HG02610 (cell line): ENCODE data around the gene SLC11A1.

Source experiments
- ATAC-seq: cut with Tn5 transposase; IDR thresholded peaks from one replicate; pipeline ENCODE4 v1.9.1; 2021; ENCODE audit warnings: mild to moderate bottlenecking, moderate library complexity; ENCODE audit not compliant: unreplicated experiment

Gene SLC11A1

GRCh38 chr2:218431878-218432277 lies 49.8 kb downstream of the SLC11A1 start:
- ATAC-seq: no peak

GRCh38 chr2:218432676-218433365 lies 50.7 kb downstream of the SLC11A1 start:
- ATAC-seq: no peak

DNA sequence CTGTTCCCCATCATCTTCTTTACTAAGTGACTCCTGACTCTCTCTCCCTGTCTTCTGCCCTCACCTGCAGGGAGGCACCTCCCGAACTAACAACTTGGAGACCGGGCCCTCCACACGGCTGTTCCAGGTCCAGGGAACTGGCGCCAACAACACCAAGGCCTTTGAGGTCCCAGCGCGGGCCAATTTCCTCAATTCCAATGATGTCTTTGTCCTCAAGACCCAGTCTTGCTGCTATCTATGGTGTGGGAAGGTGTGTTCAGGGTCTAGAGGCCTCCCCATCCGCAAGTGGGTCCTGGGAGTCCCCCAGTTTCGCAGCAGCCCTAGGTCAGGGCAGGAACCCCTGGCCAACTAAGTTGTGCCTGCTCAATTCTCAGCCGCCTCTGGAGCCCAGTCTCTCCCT lies 52.4 kb downstream of the SLC11A1 start:
- ATAC-seq: no peak

GRCh38 chr2:218435003-218435982 lies 53.2 kb downstream of the SLC11A1 start:
- ATAC-seq: no peak

GRCh38 chr2:218436992-218437391 lies 54.9 kb downstream of the SLC11A1 start:
- no peak for ATAC-seq

DNA sequence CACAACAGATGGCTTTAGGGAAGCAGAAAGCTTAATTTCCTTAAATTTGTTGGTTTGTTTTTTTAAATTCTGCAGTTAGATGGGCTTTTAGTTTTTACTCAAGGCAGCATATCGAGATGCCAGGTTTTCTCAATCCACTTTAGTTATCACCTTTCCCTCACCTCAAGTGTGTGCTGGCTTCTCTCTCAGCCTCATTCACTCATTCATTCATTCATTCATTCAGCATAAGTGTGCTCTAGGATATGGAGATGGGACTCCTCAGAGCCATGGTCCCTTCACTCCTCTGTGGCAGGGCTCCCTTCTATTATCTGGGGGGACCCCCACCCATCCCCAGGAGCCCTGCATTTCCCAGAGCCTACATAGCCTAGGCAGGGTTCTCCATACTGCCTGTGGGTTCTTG lies 55.9 kb downstream of the SLC11A1 start:
- no peak for ATAC-seq

DNA sequence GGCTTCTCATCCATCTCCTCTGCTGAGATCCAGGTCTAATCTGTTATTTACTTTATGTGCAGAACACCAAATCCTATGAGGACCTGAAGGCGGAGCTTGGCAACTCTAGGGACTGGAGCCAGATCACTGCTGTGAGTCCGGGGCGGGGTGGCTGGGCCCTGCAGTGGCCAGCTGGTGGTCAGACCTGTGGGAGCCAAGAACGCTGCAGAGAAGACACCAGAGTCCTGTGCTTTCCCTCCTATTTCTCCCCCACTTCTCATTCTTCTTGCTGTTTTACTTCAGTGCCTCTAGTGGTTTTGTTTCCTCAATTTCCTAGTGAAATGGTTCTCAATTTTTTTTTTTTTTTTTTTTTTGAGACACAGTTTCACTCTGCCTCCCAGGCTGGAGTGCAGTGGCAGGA lies 56.5 kb downstream of the SLC11A1 start:
- no peak for ATAC-seq

DNA sequence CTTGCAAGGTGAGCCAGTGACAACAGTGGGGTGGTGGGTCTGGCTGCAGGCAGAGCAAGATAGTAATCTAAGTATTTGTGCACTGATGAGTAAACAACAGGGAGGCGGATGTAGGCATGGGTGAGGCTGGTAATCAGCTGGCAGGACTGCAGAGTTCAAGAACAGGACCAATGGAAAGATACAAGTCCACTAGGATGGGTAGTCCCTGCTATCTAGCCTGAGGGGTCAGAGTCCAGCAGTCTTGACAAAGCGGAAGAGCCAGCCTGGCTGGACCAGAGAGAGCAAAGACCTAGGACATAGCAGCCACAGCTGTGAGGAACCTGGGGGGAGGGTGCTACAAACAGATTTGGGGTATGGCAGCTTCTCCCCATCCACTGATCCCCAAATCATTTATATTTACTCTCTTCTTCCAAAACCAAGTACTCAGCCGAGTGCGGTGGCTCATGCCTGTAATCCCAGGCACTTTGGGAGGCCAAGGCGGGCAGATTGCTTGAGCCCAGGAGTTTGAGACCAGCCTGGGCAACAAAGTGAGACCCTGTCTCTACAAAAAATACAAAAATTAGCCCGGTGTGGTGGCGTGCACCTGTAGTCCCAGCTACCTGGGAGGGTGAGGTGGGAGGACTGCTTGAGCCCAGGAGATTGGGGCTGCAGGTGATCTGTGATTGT lies 62.8 kb downstream of the SLC11A1 start:
- ATAC-seq: no peak

DNA sequence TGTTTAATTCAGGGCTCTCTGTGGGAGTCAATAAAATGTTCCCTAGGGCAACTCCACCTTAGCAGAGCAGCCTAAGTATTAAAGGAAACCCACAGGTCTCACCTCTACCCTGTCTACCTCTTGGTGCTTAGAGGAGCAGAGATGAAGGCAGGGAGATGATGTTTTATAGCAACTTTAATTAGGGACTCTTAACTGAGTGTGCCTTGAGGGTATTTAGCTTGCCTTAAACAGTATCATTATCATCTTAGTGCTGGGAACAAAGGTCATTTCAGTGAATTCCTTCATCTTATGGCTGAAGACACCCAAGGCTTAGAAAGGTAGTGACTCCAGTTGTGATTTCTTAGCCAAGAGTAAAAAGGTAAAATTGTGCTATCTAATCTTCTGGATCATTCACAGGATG lies 63.5 kb downstream of the SLC11A1 start:
- ATAC-seq: no peak
